Measurements from ENCODE around the gene ZC3H12D.
"Not testable (repeated sequence)": the region's sequence is repeated elsewhere in the genome, so short reads cannot be mapped to it uniquely, and the experiment has no call there.

Gene ZC3H12D

GRCh38 chr6:149446791-149447376, 37.9 kb downstream of the ZC3H12D start:
- no peak overlapping the region for H3K4me2 ChIP-seq (ENCODE audit: insufficient read depth, low read length, poor library complexity, severe bottlenecking)
- no peaks in the 10 kb centered on the region for H3K4me1 ChIP-seq (ENCODE audit: control insufficient read depth in 2 of 2, insufficient read depth in 1 of 2, low read depth in 1 of 2, low read length in 2 of 2)
- no peak overlapping the region for H2AK5ac ChIP-seq (ENCODE audit: low read depth, low read length)
- H2BK5ac ChIP-seq (ENCODE audit: low read length) = no peak overlapping the region
- no peak for DNase-seq (ENCODE audit: low spot score)
- H2BK15ac ChIP-seq (ENCODE audit: low read length) = no peak overlapping the region
- no CpG with 5 or more reads among the region's 5 CpGs for whole genome bisulfite sequencing, 2 donors (ENCODE audit: extremely low coverage in 2 of 2, insufficient read length in 2 of 2, insufficient replicate concordance in 1 of 2)
- no peak overlapping the region for H3K27ac ChIP-seq (replicated peaks; ENCODE audit: low read length)
- no peak overlapping the region for H2BK120ac ChIP-seq (ENCODE audit: low read depth, low read length)
- peaks cover 0 to 4% of the 10 kb centered on the region in 2 donors for H3K9me3 ChIP-seq (replicated peaks in 1 of 2; ENCODE audit: control insufficient read depth in 2 of 2, insufficient read depth in 1 of 2, low read depth in 1 of 2, low read length in 2 of 2)
- H3K18ac ChIP-seq (ENCODE audit: low read length) = no peak overlapping the region
- H3K36me3 ChIP-seq (replicated peaks in 1 of 2; ENCODE audit: control insufficient read depth in 2 of 2, insufficient read depth in 2 of 2, low read length in 2 of 2) = no peaks in the 10 kb centered on the region
- no peak overlapping the region for H2BK12ac ChIP-seq (ENCODE audit: low read length)
- no peak overlapping the region for H4K8ac ChIP-seq (ENCODE audit: low read depth, low read length)
- no peak overlapping the region for H3K14ac ChIP-seq (ENCODE audit: low read length)
- H2AFZ ChIP-seq (ENCODE audit: low read length) = no peak overlapping the region
- no peaks in the 10 kb centered on the region for H3K79me1 ChIP-seq (ENCODE audit: low read depth, low read length)
- H3K4ac ChIP-seq (ENCODE audit: low read length) = no peak overlapping the region
- H3K9ac ChIP-seq (ENCODE audit: low read depth, low read length, poor library complexity) = no peak overlapping the region
- H3K27me3 ChIP-seq (ENCODE audit: control insufficient read depth in 3 of 3, insufficient read depth in 3 of 3, low read depth in 1 of 3, low read length in 3 of 3) = peaks cover 15 to 28% (median 23%) of the 10 kb centered on the region in 3 experiments
- H3K23ac ChIP-seq (ENCODE audit: low read depth, low read length, poor library complexity) = no peak overlapping the region
- H4K91ac ChIP-seq (ENCODE audit: low read depth, low read length, poor library complexity) = no peak overlapping the region
- no peak overlapping the region for H3K4me3 ChIP-seq (ENCODE audit: low read length in 2 of 2)

GRCh38 chr6:149445573-149445972, 39.2 kb downstream of the ZC3H12D start:
- Histone ChIP-seq H2BK12ac (ENCODE audit: low read length) (no peak overlapping the region), H3K14ac (ENCODE audit: low read length) (no peak overlapping the region), H4K8ac (ENCODE audit: low read depth, low read length) (no peak overlapping the region), H3K4ac (ENCODE audit: low read length) (no peak overlapping the region), H3K36me3 (replicated peaks in 1 of 2; ENCODE audit: control insufficient read depth in 2 of 2, insufficient read depth in 2 of 2, low read length in 2 of 2) (no peaks in the 10 kb centered on the region), H3K79me1 (ENCODE audit: low read depth, low read length) (no peaks in the 10 kb centered on the region), H3K9ac (ENCODE audit: low read depth, low read length, poor library complexity) (no peak overlapping the region), H2BK5ac (ENCODE audit: low read length) (no peak overlapping the region), H3K18ac (ENCODE audit: low read length) (no peak overlapping the region), H2AK5ac (ENCODE audit: low read depth, low read length) (no peak overlapping the region), H3K4me1 (ENCODE audit: control insufficient read depth in 2 of 2, insufficient read depth in 1 of 2, low read depth in 1 of 2, low read length in 2 of 2) (peaks cover 0 to 2% of the 10 kb centered on the region in 2 donors), H2AFZ (ENCODE audit: low read length) (no peak overlapping the region), H2BK120ac (ENCODE audit: low read depth, low read length) (no peak overlapping the region), H3K27me3 (ENCODE audit: control insufficient read depth in 3 of 3, insufficient read depth in 3 of 3, low read depth in 1 of 3, low read length in 3 of 3) (peaks cover 3 to 18% (median 10%) of the 10 kb centered on the region in 3 experiments), H3K4me2 (ENCODE audit: insufficient read depth, low read length, poor library complexity, severe bottlenecking) (no peak overlapping the region), H4K91ac (ENCODE audit: low read depth, low read length, poor library complexity) (no peak overlapping the region), H3K9me3 (replicated peaks in 1 of 2; ENCODE audit: control insufficient read depth in 2 of 2, insufficient read depth in 1 of 2, low read depth in 1 of 2, low read length in 2 of 2) (peaks cover 0 to 4% of the 10 kb centered on the region in 2 donors), H3K27ac (replicated peaks; ENCODE audit: low read length) (no peak overlapping the region), H3K4me3 (ENCODE audit: low read length in 2 of 2) (no peak overlapping the region), H2BK15ac (ENCODE audit: low read length) (no peak overlapping the region), H3K23ac (ENCODE audit: low read depth, low read length, poor library complexity) (no peak overlapping the region)
- no CpG with 5 or more reads among the region's 7 CpGs for WGBS, 2 donors (ENCODE audit: extremely low coverage in 2 of 2, insufficient read length in 2 of 2, insufficient replicate concordance in 1 of 2)
- no peak for DNase-seq (ENCODE audit: low spot score)

GRCh38 chr6:149445095-149445466, 39.7 kb downstream of the ZC3H12D start:
- WGBS, 2 donors (ENCODE audit: extremely low coverage in 2 of 2, insufficient read length in 2 of 2, insufficient replicate concordance in 1 of 2) = no CpG with 5 or more reads among the region's 6 CpGs

GRCh38 chr6:149444360-149445094, 40.3 kb downstream of the ZC3H12D start:
- Histone ChIP-seq H3K23ac (ENCODE audit: low read depth, low read length, poor library complexity) (peak overlapping the region; percentile 44), H3K18ac (ENCODE audit: low read length) (peak overlapping the region; percentile 15), H4K8ac (ENCODE audit: low read depth, low read length) (peak overlapping the region; percentile 54), H3K4me3 (ENCODE audit: low read length in 2 of 2) (peak overlapping the region in 1 of 2 donors; percentile 65)
- not testable (repeated sequence) for H2BK120ac ChIP-seq (ENCODE audit: low read depth, low read length); H3K14ac ChIP-seq (ENCODE audit: low read length); H3K27ac ChIP-seq (replicated peaks; ENCODE audit: low read length); H2BK15ac ChIP-seq (ENCODE audit: low read length); H3K9me3 ChIP-seq (replicated peaks in 1 of 2; ENCODE audit: control insufficient read depth in 2 of 2, insufficient read depth in 1 of 2, low read depth in 1 of 2, low read length in 2 of 2); H3K4ac ChIP-seq (ENCODE audit: low read length); H3K4me1 ChIP-seq (ENCODE audit: control insufficient read depth in 2 of 2, insufficient read depth in 1 of 2, low read depth in 1 of 2, low read length in 2 of 2); H2BK5ac ChIP-seq (ENCODE audit: low read length); H3K4me2 ChIP-seq (ENCODE audit: insufficient read depth, low read length, poor library complexity, severe bottlenecking); H2BK12ac ChIP-seq (ENCODE audit: low read length); H2AK5ac ChIP-seq (ENCODE audit: low read depth, low read length); H2AFZ ChIP-seq (ENCODE audit: low read length); H3K79me1 ChIP-seq (ENCODE audit: low read depth, low read length); H3K27me3 ChIP-seq (ENCODE audit: control insufficient read depth in 3 of 3, insufficient read depth in 3 of 3, low read depth in 1 of 3, low read length in 3 of 3); DNase-seq (ENCODE audit: low spot score); H3K9ac ChIP-seq (ENCODE audit: low read depth, low read length, poor library complexity); H4K91ac ChIP-seq (ENCODE audit: low read depth, low read length, poor library complexity); H3K36me3 ChIP-seq (replicated peaks in 1 of 2; ENCODE audit: control insufficient read depth in 2 of 2, insufficient read depth in 2 of 2, low read length in 2 of 2)
- WGBS, 2 donors (ENCODE audit: extremely low coverage in 2 of 2, insufficient read length in 2 of 2, insufficient replicate concordance in 1 of 2) = no CpG with 5 or more reads among the region's 3 CpGs

More at GRCh38 chr6:149445095-149445466, 39.7 kb downstream of the ZC3H12D start:
- Histone ChIP-seq H2AK5ac (ENCODE audit: low read depth, low read length) (no peak overlapping the region), H3K9me3 (replicated peaks in 1 of 2; ENCODE audit: control insufficient read depth in 2 of 2, insufficient read depth in 1 of 2, low read depth in 1 of 2, low read length in 2 of 2) (peaks cover 0 to 4% of the 10 kb centered on the region in 2 donors), H3K27me3 (ENCODE audit: control insufficient read depth in 3 of 3, insufficient read depth in 3 of 3, low read depth in 1 of 3, low read length in 3 of 3) (peaks cover 0 to 13% (median 5%) of the 10 kb centered on the region in 3 experiments), H3K79me1 (ENCODE audit: low read depth, low read length) (no peaks in the 10 kb centered on the region), H3K4me2 (ENCODE audit: insufficient read depth, low read length, poor library complexity, severe bottlenecking) (no peak overlapping the region), H3K4ac (ENCODE audit: low read length) (no peak overlapping the region), H2BK15ac (ENCODE audit: low read length) (no peak overlapping the region), H2BK120ac (ENCODE audit: low read depth, low read length) (no peak overlapping the region), H3K27ac (replicated peaks; ENCODE audit: low read length) (no peak overlapping the region), H3K9ac (ENCODE audit: low read depth, low read length, poor library complexity) (no peak overlapping the region), H3K36me3 (replicated peaks in 1 of 2; ENCODE audit: control insufficient read depth in 2 of 2, insufficient read depth in 2 of 2, low read length in 2 of 2) (no peaks in the 10 kb centered on the region), H3K23ac (ENCODE audit: low read depth, low read length, poor library complexity) (no peak overlapping the region), H4K91ac (ENCODE audit: low read depth, low read length, poor library complexity) (no peak overlapping the region), H3K4me1 (ENCODE audit: control insufficient read depth in 2 of 2, insufficient read depth in 1 of 2, low read depth in 1 of 2, low read length in 2 of 2) (peaks cover 0 to 3% of the 10 kb centered on the region in 2 donors), H2BK5ac (ENCODE audit: low read length) (no peak overlapping the region), H3K14ac (ENCODE audit: low read length) (no peak overlapping the region), H4K8ac (ENCODE audit: low read depth, low read length) (no peak overlapping the region), H3K18ac (ENCODE audit: low read length) (no peak overlapping the region), H2BK12ac (ENCODE audit: low read length) (no peak overlapping the region), H2AFZ (ENCODE audit: low read length) (no peak overlapping the region), H3K4me3 (ENCODE audit: low read length in 2 of 2) (no peak overlapping the region)
- DNase-seq (ENCODE audit: low spot score) = no peak
